GM23248 (cell line): ENCODE data around the gene LMAN2L. TPM values are rescaled to one million over a fixed set of nuclear protein-coding genes. Genes with fewer than 3 reads are reported as not detected.

Experiments
- DNase-seq: peaks from one replicate; pipeline ENCODE4 v3.0.0-alpha.2; 2015
- H2AFZ ChIP-seq: fragments of 200-600 bp; sonication (generic); 2 replicates; pipeline ENCODE4 v1.6.1; 2016; ENCODE audit warnings: antibody characterized with exemption
- H3F3A ChIP-seq: fragments of 200-600 bp; sonication (generic); 2 replicates; pipeline ENCODE4 v1.6.1; 2016; ENCODE audit warnings: mild to moderate bottlenecking, antibody characterized with exemption, mixed run types; ENCODE audit not compliant: insufficient read depth
- H3K27ac ChIP-seq: fragments of 200-600 bp; sonication (generic); 2 replicates; pipeline ENCODE4 v1.5.1; 2016; ENCODE audit warnings: mild to moderate bottlenecking
- H3K27me3 ChIP-seq: fragments of 200-600 bp; sonication (generic); replicated peaks from 2 replicates; pipeline ENCODE4 v1.6.1; 2016; ENCODE audit warnings: mild to moderate bottlenecking; ENCODE audit not compliant: insufficient read depth
- H3K36me3 ChIP-seq: fragments of 200-600 bp; sonication (generic); 2 replicates; pipeline ENCODE4 v1.6.1; 2016; ENCODE audit warnings: low read depth, mild to moderate bottlenecking
- H3K4me1 ChIP-seq: fragments of 200-600 bp; sonication (generic); 2 replicates; pipeline ENCODE4 v1.6.1; 2016; ENCODE audit warnings: mild to moderate bottlenecking; ENCODE audit not compliant: insufficient read depth
- H3K4me2 ChIP-seq: fragments of 200-600 bp; sonication (generic); one replicate; pipeline ENCODE4 v1.6.1; 2016; ENCODE audit warnings: mild to moderate bottlenecking; ENCODE audit not compliant: unreplicated experiment
- H3K4me3 ChIP-seq: fragments of 200-600 bp; sonication (generic); 2 replicates; pipeline ENCODE4 v1.5.1; 2016; ENCODE audit warnings: mild to moderate bottlenecking
- H3K79me2 ChIP-seq: fragments of 200-600 bp; sonication (generic); 2 replicates; pipeline ENCODE4 v1.6.1; 2016; ENCODE audit warnings: mild to moderate bottlenecking; ENCODE audit not compliant: insufficient read depth
- H3K9ac ChIP-seq: fragments of 200-600 bp; sonication (generic); 2 replicates; pipeline ENCODE4 v1.6.1; 2016; ENCODE audit warnings: mild to moderate bottlenecking
- H3K9me2 ChIP-seq: fragments of 200-600 bp; sonication (generic); 2 replicates; pipeline ENCODE4 v1.6.1; 2016; ENCODE audit warnings: mixed run types, mild to moderate bottlenecking, moderate library complexity; ENCODE audit not compliant: insufficient read depth
- H3K9me3 ChIP-seq: fragments of 200-600 bp; sonication (generic); one replicate; pipeline ENCODE4 v1.6.1; 2017; ENCODE audit warnings: low read depth
- H4K20me1 ChIP-seq: fragments of 200-600 bp; sonication (generic); 2 replicates; pipeline ENCODE4 v1.6.0; 2016; ENCODE audit not compliant: insufficient read depth
- EZH2 ChIP-seq: fragments of 200-600 bp; sonication (generic); IDR thresholded peaks from 2 replicates; pipeline ENCODE4 v1.6.1; 2018; ENCODE audit warnings: antibody characterized with exemption, mild to moderate bottlenecking; ENCODE audit not compliant: insufficient read depth, poor library complexity, severe bottlenecking
- EZH2phosphoT487 ChIP-seq: fragments of 200-600 bp; sonication (generic); IDR thresholded peaks from 2 replicates; pipeline ENCODE4 v1.6.1; 2018; ENCODE audit warnings: antibody characterized with exemption, moderate library complexity, mild to moderate bottlenecking, low read depth; ENCODE audit not compliant: insufficient read depth
- WGBS, 2 experiments: methylation state at CpG; one replicate each; pipeline ENCODE4 v1.1.6; 2015 to 2017; ENCODE audit warnings: low lambda C conversion rate in 2 of 2, low coverage in 1 of 2; ENCODE audit errors: missing lambda C conversion rate in 2 of 2; 5-methylcytosine and 5-hydroxymethylcytosine counted together
- in situ Hi-C: fragments of 300-500 bp; cut with MboI; formaldehyde crosslinking; loops from 2 replicates; pipeline ENCODE4 v1.15.0; 2020
- polyA plus RNA-seq: library from polyadenylated mRNA; unstranded; fragments of >200 nt; fragmentation: Nextera tagmentation; extraction: Ambion mirVana; gene quantifications from 2 replicates; pipeline ENCODE4 v1.2.1, GENCODE V29; 2016
- total RNA-seq: library from RNA; depleted of rRNA; stranded (reverse); fragments of >200 nt; shearing (Covaris generic); gene quantifications from 2 replicates; pipeline ENCODE4 v1.2.3, GENCODE V29; 2014

Gene LMAN2L
- total and polyA plus RNA-seq, 2 experiments from 2014 or later = 22.3 to 24.6 TPM

GRCh38 chr2:96760986-96761832, 21.3 kb upstream of the LMAN2L start:
- peak overlapping the region; percentile 79 for H3K4me2 ChIP-seq
- peak overlapping the region; percentile 19; the same call in 1 of the 2 replicates for H3K27ac ChIP-seq
- H4K20me1 ChIP-seq = no peaks in the 10 kb centered on the region
- peak overlapping the region; percentile 72 for H3K9ac ChIP-seq
- 0 out of 2 replicates have a peak, but pooled peaks cover 9% of the 10 kb centered on the region for H3K79me2 ChIP-seq
- peak overlapping the region; percentile 86 for H2AFZ ChIP-seq
- WGBS, 2 experiments = 31% methylated on average over 43 to 45 of the region's 59 CpGs
- in situ Hi-C loops = no loop called here
- no peaks in the 10 kb centered on the region for H3K9me3 ChIP-seq
- no peaks in the 10 kb centered on the region for H3F3A ChIP-seq
- no peak for TF ChIP-seq EZH2
- no peak for TF ChIP-seq EZH2phosphoT487
- no peaks in the 10 kb centered on the region for H3K9me2 ChIP-seq
- peaks cover 23% of the 10 kb centered on the region for H3K4me1 ChIP-seq
- H3K27me3 ChIP-seq = no peaks in the 10 kb centered on the region
- H3K36me3 ChIP-seq = no peaks in the 10 kb centered on the region
- peak; percentile 60 for DNase-seq
- peak overlapping the region; percentile 72 for H3K4me3 ChIP-seq

DNA sequence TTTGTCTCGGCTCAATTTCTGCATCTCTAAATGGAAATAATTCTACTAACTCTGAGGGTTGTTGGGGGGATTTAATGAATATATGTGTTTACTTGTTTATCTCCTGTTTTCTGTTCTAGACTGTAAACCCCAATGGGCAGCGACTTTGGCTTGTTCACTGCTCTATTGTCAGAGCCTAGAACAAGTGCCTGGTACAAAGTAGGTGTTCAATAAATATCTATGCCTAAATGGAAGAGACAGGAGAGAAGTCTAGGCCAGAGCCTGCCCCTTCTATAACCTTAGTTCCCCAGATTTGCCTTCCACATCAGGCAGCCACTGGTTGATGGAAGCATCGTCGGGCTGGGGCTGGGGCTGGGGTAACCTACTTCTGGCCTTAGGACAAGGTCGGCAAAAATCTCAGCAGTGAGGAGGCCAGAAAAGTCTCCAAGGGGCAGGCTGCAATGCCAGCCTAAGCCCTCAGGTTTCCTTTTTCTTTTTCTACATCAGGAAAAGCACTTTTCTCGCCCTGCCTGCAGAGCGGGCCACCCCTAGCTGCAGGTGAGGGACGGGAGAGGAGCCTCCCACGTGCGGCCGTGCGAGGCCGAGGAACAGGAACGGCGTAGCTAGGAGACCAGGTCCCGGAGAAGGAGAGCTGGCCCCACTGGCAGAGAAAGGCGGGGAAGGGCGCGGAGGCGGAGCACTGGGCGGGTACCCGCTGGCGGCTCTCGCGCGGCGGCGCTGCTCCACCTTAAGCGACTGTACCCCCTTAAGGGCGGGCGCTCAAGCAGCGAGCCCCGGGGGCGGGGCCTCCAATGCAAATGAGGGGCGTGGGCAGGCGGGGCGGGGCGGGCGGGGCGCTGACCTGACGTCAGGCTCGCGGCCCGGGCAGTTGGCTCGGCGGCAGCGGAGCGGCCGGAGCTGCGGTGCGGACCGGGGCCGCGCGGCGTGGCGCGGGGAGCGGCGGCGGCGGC, 20.4 kb upstream of the LMAN2L start, which contains the start of gene CNNM4:
Gene CNNM4, plus strand, starts transcription at position 867 of the 950 bp plus-strand sequence. CDS start 98 bp downstream, outside the sequence.
- Histone ChIP-seq H3K27ac (peak within 1 kb of the TSS; percentile 19), H3K79me2 (0 out of 2 replicates have a peak, but pooled peaks cover 9% of the 10 kb centered on the region)

GRCh38 chr2:96759548-96759947, 19.7 kb upstream of the LMAN2L start:
- H3K27me3 ChIP-seq = no peaks in the 10 kb centered on the region
- H3K9ac ChIP-seq = no peak overlapping the region
- H3F3A ChIP-seq = no peaks in the 10 kb centered on the region
- no peak overlapping the region for H3K4me2 ChIP-seq
- no peaks in the 10 kb centered on the region for H4K20me1 ChIP-seq
- H3K4me3 ChIP-seq = no peak overlapping the region
- H3K4me1 ChIP-seq = peaks cover 23% of the 10 kb centered on the region
- no peak overlapping the region for H2AFZ ChIP-seq
- no peak for DNase-seq
- WGBS, 2 experiments = 91 to 98% methylated on average over 4 of the region's 4 CpGs
- in situ Hi-C loops = no loop called here
- H3K79me2 ChIP-seq = 0 out of 2 replicates have a peak, but pooled peaks cover 7% of the 10 kb centered on the region
- H3K27ac ChIP-seq = no peak overlapping the region
- TF ChIP-seq EZH2 = no peak
- TF ChIP-seq EZH2phosphoT487 = no peak
- no peaks in the 10 kb centered on the region for H3K9me3 ChIP-seq
- no peaks in the 10 kb centered on the region for H3K9me2 ChIP-seq
- no peaks in the 10 kb centered on the region for H3K36me3 ChIP-seq

More for the DNA sequence above, 20.4 kb upstream of the LMAN2L start, which contains the start of gene CNNM4:
- in situ Hi-C loops = no loop called here
- Histone ChIP-seq H2AFZ (peak within 1 kb of the TSS; percentile 86), H3K9me2 (no peaks in the 10 kb centered on the region), H3K9me3 (no peaks in the 10 kb centered on the region), H3K27me3 (no peaks in the 10 kb centered on the region), H3K36me3 (no peaks in the 10 kb centered on the region), H4K20me1 (no peaks in the 10 kb centered on the region), H3K4me2 (peak within 1 kb of the TSS; percentile 79), H3F3A (no peaks in the 10 kb centered on the region), H3K4me1 (peaks cover 23% of the 10 kb centered on the region), H3K9ac (peak within 1 kb of the TSS; percentile 72), H3K4me3 (peak within 1 kb of the TSS; percentile 72)
- TF ChIP-seq EZH2 (no peak), EZH2phosphoT487 (no peak)
- 6 to 14% methylated on average over 25 to 58 of the region's 62 CpGs for WGBS, 2 experiments
- peak; percentile 98 for DNase-seq

DNA sequence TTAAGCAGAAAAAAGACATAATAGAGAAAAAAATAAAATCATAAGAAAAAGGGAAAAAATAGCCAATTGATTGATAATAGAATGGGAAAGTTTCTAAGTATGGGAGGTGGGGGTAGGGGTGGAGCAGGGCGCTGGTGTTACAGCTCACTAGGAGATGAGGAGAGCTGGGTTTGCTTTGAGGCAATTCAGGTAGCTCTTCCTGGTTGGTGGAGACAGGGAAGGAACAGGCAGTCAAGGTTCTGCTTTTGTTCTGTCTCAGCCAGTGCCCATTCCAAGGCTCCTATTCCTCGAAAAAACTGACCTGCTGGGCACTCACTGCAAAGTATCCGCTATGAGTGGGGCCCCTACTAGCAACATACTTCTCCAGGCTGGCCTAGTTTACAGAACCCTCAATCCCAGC, 19.1 kb upstream of the LMAN2L start:
- Histone ChIP-seq H3K4me2 (no peak overlapping the region), H3F3A (no peaks in the 10 kb centered on the region), H4K20me1 (no peaks in the 10 kb centered on the region), H3K9ac (no peak overlapping the region), H3K79me2 (0 out of 2 replicates have a peak, but pooled peaks cover 2% of the 10 kb centered on the region), H2AFZ (no peak overlapping the region), H3K9me2 (no peaks in the 10 kb centered on the region), H3K4me3 (no peak overlapping the region), H3K27ac (no peak overlapping the region), H3K4me1 (peaks cover 17% of the 10 kb centered on the region), H3K36me3 (no peaks in the 10 kb centered on the region), H3K9me3 (no peaks in the 10 kb centered on the region), H3K27me3 (no peaks in the 10 kb centered on the region)
- in situ Hi-C loops = no loop called here
- no peak for TF ChIP-seq EZH2phosphoT487
- TF ChIP-seq EZH2 = no peak
- WGBS, 2 experiments = 83 to 84% methylated on average over 3 of the region's 3 CpGs
- DNase-seq = no peak
